ENCODE results near the gene TSPEAR. TPM values are rescaled to one million over a fixed set of nuclear protein-coding genes. Genes with fewer than 3 reads are reported as not detected.

The TSPEAR gene
- total and polyA plus RNA-seq, 9 of the 15 experiments (the other 6 are each of a cell fraction or from before 2014, with no cell fraction given): not detected

- TF ChIP-seq, protein P1, sequence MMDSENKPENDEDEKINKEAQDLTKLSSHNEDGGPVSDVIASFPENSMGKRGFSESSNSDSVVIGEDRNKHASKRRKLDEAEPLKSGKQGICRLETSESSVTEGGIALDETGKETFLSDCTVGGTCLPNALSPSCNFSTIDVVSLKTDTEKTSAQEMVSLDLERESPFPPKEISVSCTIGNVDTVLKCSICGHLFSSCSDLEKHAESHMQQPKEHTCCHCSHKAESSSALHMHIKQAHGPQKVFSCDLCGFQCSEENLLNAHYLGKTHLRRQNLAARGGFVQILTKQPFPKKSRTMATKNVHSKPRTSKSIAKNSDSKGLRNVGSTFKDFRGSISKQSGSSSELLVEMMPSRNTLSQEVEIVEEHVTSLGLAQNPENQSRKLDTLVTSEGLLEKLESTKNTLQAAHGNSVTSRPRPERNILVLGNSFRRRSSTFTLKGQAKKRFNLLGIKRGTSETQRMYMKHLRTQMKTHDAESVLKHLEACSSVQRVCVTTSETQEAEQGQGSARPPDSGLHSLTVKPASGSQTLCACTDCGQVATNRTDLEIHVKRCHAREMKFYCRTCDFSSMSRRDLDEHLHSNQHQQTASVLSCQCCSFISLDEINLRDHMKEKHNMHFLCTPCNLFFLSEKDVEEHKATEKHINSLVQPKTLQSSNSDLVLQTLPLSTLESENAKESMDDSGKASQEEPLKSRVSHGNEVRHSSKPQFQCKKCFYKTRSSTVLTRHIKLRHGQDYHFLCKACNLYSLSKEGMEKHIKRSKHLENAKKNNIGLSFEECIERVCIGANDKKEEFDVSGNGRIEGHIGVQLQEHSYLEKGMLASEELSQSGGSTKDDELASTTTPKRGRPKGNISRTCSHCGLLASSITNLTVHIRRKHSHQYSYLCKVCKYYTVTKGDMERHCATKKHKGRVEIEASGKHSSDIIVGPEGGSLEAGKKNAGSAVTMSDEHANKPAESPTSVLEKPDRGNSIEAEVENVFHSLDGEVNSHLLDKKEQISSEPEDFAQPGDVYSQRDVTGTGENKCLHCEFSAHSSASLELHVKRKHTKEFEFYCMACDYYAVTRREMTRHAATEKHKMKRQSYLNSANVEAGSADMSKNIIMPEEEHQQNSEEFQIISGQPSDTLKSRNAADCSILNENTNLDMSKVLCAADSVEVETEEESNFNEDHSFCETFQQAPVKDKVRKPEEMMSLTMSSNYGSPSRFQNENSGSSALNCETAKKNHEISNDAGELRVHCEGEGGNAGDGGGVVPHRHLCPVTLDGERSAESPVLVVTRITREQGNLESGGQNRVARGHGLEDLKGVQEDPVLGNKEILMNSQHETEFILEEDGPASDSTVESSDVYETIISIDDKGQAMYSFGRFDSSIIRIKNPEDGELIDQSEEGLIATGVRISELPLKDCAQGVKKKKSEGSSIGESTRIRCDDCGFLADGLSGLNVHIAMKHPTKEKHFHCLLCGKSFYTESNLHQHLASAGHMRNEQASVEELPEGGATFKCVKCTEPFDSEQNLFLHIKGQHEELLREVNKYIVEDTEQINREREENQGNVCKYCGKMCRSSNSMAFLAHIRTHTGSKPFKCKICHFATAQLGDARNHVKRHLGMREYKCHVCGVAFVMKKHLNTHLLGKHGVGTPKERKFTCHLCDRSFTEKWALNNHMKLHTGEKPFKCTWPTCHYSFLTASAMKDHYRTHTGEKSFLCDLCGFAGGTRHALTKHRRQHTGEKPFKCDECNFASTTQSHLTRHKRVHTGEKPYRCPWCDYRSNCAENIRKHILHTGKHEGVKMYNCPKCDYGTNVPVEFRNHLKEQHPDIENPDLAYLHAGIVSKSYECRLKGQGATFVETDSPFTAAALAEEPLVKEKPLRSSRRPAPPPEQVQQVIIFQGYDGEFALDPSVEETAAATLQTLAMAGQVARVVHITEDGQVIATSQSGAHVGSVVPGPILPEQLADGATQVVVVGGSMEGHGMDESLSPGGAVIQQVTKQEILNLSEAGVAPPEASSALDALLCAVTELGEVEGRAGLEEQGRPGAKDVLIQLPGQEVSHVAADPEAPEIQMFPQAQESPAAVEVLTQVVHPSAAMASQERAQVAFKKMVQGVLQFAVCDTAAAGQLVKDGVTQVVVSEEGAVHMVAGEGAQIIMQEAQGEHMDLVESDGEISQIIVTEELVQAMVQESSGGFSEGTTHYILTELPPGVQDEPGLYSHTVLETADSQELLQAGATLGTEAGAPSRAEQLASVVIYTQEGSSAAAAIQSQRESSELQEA (IDR thresholded peaks at IDR 0.05; ENCODE audit: low read depth): no peak
- TF ChIP-seq GTF2E2 (tag; IDR thresholded peaks at IDR 0.05): no peak
- TF ChIP-seq, protein P2, sequence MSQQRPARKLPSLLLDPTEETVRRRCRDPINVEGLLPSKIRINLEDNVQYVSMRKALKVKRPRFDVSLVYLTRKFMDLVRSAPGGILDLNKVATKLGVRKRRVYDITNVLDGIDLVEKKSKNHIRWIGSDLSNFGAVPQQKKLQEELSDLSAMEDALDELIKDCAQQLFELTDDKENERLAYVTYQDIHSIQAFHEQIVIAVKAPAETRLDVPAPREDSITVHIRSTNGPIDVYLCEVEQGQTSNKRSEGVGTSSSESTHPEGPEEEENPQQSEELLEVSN (IDR thresholded peaks at IDR 0.05; ENCODE audit: borderline replicate concordance in 1 of 2, extremely low read depth in 1 of 2, insufficient read depth in 1 of 2, insufficient read length in 1 of 2, low read depth in 1 of 2, low read length in 1 of 2, poor library complexity in 1 of 2, severe bottlenecking in 1 of 2): no peak
- TF ChIP-seq PTRF (tag; IDR thresholded peaks at IDR 0.05): no peak
- TF ChIP-seq ZKSCAN8 (CRISPR knock-in tag; IDR thresholded peaks at IDR 0.05): no peak
- TF ChIP-seq GTF2A2 (tag; IDR thresholded peaks at IDR 0.05): no peak
- TF ChIP-seq ZNF785 (CRISPR knock-in tag; IDR thresholded peaks at IDR 0.05): no peak
Observed at GRCh38 chr21:44736291-44737004, 25.1 kb upstream of the TSPEAR start (continued).
